GM12891 (cell line): Measurements from ENCODE around the gene ABHD6.

Experiments
- PAX5 ChIP-seq: IDR thresholded peaks from 2 replicates; pipeline ENCODE4 v1.6.1; 2011; ENCODE audit warnings: low read length, moderate library complexity, mild to moderate bottlenecking; ENCODE audit not compliant: insufficient read depth, severe bottlenecking
- POLR2A ChIP-seq: IDR thresholded peaks from 2 replicates; pipeline ENCODE4 v1.6.1; 2011; ENCODE audit warnings: low read depth, low read length, control low read depth
- POLR2AphosphoS5 ChIP-seq: IDR thresholded peaks from 2 replicates; pipeline ENCODE4 v1.6.1; 2011; ENCODE audit warnings: low read depth, low read length, control low read depth
- SPI1 ChIP-seq: IDR thresholded peaks from 2 replicates; pipeline ENCODE4 v1.6.1; 2011; ENCODE audit warnings: low read depth, low read length, control low read depth
- TAF1 ChIP-seq: IDR thresholded peaks from 2 replicates; pipeline ENCODE4 v1.6.1; 2011; ENCODE audit warnings: low read depth, low read length, control low read depth

GRCh38 chr3:58222161-58222724, 15.3 kb upstream of the ABHD6 start:
- no peak for TF ChIP-seq PAX5
- no peak for TF ChIP-seq POLR2AphosphoS5
- TF ChIP-seq POLR2A, result no peak
- TF ChIP-seq TAF1, result no peak
- TF ChIP-seq SPI1, result no peak
